H7 (cell line): ENCODE results near the gene EIF4H. TPM values are rescaled to one million over a fixed set of nuclear protein-coding genes. Genes with fewer than 3 reads are reported as not detected.
"Not testable (repeated sequence)": the region's sequence is repeated elsewhere in the genome, so short reads cannot be mapped to it uniquely, and the experiment has no call there.

Experiments
- DNase-seq: peaks from one replicate; pipeline ENCODE4 v3.0.0; 2012
- H3K27me3 ChIP-seq: 2 replicates; pipeline ENCODE4 v1.6.0; 2011; ENCODE audit warnings: mild to moderate bottlenecking, low read length; ENCODE audit not compliant: control insufficient read depth, insufficient read depth
- H3K36me3 ChIP-seq: replicated peaks from 2 replicates; pipeline ENCODE4 v1.5.1; 2011; ENCODE audit warnings: low read length; ENCODE audit not compliant: control insufficient read depth, insufficient read depth
- H3K4me3 ChIP-seq: 2 replicates; pipeline ENCODE4 v1.5.1; 2011; ENCODE audit warnings: low read depth, mild to moderate bottlenecking, control low read depth, low read length, moderate library complexity; ENCODE audit not compliant: insufficient read depth
- total RNA-seq: library from RNA; depleted of rRNA; stranded (reverse); fragments of >200 nt; shearing (Covaris generic); gene quantifications from 2 replicates; pipeline ENCODE4 v1.2.3, GENCODE V29; 2014

EIF4H gene
- total RNA-seq, 1 experiment from 2014 or later, result 316 TPM

DNA sequence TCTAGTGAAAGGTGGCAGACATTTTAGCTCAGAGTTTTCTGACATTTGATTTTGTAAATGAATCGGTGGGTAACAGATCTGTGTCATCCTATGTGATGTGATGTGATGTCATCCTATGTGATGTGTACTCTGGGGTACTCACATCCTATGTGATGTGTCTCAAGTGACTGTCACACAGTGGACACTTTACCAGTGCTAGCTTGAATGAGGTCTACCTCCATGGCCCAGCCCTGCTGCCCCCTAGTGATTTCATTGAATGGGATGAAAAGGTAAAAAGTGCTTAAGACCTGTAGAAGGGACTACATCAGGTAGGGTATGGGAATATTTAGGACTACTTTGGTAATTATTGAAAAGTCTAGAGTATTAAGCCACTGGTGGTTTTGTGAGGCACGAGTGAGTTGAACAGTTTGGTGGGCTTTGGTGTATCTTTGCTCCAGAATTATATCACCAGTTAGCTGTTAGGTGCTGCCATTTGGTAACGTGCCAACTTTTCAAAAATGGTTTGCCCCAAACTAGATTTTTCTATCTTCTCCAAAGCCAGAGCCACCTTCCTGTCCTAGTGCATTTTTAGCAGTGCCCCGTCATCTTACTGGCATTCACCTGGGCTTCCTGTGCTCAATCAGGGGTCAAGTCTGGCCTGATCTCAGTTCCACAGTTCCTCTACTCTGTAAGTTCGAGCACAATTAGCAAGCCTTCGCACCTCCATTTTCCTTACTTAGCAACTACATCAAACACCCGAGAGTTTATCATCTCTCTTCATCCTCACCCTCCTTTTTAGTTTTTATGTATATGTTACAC lies 9.7 kb downstream of the EIF4H start:
- no peaks in the 10 kb centered on the region for H3K27me3 ChIP-seq
- no peak overlapping the region for H3K4me3 ChIP-seq
- peak; percentile 58 for DNase-seq
- peaks cover 12% of the 10 kb centered on the region for H3K36me3 ChIP-seq

DNA sequence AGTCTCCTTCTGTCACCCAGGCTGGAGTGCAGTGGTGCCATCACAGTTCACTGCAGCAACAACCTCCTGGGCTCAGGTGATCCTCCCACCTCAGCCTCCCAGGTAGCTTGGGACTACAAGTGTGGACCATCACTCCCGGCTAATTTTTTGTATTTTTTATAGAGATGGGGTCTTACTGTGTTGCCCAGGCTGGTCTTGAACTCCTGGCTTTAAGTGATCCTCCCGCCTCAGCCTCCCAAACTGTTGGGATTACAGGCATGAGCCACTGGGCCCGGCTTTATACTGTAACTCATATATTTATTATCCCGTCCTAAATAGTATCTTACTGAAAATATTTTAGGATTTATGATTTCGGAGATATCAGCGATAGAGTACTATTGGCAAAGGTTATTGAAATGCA lies 10.9 kb downstream of the EIF4H start:
- peaks cover 20% of the 10 kb centered on the region for H3K36me3 ChIP-seq
- no peak for DNase-seq
- H3K27me3 ChIP-seq, result no peaks in the 10 kb centered on the region
- H3K4me3 ChIP-seq, result no peak overlapping the region

DNA sequence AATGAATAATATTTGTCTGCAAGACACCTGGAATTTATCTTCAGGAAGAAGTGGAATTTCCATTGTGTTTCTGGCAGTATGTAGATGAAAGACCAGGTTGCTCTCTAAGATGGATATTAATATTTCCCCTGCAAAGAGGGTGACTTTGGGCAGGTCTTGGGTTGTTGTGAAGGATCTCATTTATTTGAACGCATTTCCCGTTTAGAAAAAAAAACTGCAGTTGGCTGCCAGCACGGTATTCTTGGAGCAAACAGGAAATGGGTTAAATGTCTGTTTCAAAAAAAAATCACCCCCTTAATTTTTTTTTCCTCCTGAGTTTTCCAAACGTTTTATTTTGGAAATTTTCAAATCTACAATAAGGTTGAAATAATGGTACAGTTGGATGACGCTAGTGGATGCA lies 11.5 kb downstream of the EIF4H start:
- Histone ChIP-seq H3K27me3 (no peaks in the 10 kb centered on the region), H3K4me3 (no peak overlapping the region), H3K36me3 (peaks cover 24% of the 10 kb centered on the region)
- DNase-seq, result no peak

DNA sequence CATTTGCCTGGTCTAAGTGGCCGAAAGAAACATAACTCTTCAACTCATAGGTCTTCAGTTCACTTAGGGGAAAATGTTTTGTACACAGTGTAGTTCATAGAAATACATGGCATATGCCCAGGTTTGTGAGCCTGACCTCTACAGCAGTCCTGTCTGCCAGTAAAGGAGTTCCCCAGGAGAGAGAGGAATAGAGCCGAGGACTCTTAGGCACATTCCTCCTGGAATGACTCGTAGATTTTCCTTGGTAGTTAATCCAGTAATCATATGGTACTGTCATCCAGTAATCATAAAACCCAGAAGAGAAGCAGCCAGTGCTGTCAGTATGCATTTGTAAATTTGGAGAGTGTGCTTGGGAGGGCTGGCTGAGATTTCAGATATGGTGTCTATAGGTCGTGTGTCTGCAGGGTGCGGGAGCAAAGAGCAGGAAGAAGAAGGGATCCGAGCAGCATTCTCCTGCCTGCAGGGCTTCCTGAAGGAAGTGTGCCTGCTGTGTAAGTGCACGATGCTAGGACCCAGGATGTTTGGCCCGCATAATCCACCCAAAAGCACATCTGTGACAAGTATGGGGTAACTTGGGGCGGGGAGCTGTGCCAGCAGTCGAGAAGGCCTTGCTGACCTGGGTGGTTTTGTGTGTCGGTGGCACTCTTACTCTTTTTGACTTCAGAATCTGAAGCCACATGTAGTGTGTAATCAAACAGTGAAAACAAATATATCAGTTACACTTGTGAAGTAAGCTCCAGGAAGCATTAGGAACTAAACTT lies 13.9 kb downstream of the EIF4H start:
- DNase-seq, result no peak
- Histone ChIP-seq H3K4me3 (no peak overlapping the region), H3K36me3 (peaks cover 35% of the 10 kb centered on the region), H3K27me3 (no peaks in the 10 kb centered on the region)

DNA sequence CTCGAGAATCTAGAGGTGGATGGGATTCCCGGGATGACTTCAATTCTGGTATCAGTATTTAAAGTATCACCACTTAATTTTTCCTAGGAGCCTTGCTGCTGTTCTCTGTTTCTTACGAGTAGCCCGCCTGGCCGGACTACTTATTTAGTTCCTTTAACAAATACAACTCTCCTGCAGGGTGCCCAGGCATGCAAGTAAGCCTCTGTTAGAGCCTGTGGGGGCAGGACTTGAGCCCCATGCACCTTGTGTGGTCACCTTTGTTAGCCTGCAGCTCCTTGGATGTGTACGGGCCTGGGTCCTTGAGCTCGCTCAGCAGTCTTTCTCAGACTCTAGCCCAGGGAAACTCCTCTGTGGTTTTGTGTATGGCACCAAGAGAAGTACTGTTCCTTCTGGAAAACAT lies 16.1 kb downstream of the EIF4H start:
- Histone ChIP-seq H3K27me3 (no peaks in the 10 kb centered on the region), H3K36me3 (peaks cover 50% of the 10 kb centered on the region), H3K4me3 (no peak overlapping the region)
- no peak for DNase-seq

DNA sequence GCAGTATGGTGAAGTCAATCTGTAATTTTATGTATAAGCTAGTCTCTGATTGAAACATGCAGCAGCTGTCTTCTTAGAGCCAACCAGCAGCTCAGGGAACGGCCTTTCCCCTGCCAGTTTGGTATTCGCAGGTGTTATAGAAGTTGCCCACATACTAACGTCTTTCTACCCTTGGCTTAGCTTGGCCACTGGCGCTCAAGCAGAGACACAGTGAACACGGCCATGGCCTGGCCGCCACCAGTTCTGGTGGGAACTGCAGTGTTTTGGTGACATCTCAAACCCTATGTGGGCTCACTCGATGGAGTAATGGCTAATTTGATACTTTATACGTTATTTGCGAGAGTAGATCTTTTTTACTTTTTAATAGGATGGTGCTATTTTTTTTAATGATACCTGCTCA lies 17.1 kb downstream of the EIF4H start:
- Histone ChIP-seq H3K36me3 (peaks cover 50% of the 10 kb centered on the region), H3K4me3 (no peak overlapping the region), H3K27me3 (no peaks in the 10 kb centered on the region)
- DNase-seq, result no peak

DNA sequence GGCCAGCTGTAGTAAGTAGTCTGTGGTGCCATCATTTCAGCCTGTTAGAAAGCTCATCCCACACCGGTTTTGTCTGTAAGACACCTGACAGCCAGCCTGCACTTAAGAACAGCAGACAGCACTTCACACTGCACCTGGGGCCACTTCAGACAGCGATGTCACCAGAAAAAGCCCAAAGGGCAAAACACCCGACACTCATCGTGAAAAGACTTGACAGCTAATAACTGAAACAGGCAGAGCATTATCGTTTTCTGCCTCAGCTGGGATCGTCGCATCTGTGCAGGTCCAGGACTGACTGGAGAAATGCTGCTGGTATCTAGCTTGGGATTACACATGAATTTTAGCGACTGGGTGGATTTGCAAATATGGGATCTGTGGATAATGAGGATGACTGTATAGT lies 18.9 kb downstream of the EIF4H start:
- peaks cover 48% of the 10 kb centered on the region for H3K36me3 ChIP-seq
- DNase-seq, result no peak
- no peaks in the 10 kb centered on the region for H3K27me3 ChIP-seq
- H3K4me3 ChIP-seq, result no peak overlapping the region

DNA sequence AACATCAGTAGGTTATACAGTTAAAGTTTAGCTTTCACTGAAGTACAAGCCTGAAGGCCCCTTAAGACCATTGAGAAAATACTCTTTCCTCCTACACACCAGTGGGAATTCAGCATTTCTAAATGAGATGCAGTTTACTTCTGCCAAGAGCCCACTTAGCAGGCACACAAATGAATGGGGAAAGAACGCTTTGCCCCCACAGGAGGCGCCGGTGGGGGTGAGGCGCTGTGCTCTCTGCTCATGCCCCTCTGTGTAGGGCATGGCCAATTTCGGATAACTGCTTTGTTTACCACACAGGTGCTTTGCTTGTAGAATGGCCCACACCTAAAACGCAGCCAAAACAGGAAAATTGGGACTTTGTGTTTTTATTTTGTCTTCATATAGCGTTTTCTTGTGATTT lies 19.8 kb downstream of the EIF4H start:
- no peak overlapping the region for H3K4me3 ChIP-seq
- peak; percentile 52 for DNase-seq
- H3K27me3 ChIP-seq, result no peaks in the 10 kb centered on the region
- peaks cover 40% of the 10 kb centered on the region for H3K36me3 ChIP-seq

DNA sequence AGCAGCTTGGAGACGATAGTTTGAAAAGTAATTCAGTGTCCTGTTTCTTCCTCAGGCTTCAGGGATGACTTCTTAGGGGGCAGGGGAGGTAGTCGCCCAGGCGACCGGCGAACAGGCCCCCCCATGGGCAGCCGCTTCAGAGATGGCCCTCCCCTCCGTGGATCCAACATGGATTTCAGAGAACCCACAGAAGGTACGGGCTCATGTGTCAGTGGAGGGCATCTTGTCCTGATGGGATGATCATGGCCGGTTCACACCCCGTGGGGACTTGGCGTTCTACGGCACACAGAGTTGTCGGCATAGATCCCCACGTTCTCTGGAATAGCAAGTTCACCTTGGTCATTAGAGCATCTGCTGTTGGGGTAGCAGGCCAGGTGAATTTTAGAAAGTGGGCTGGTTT lies 20.5 kb downstream of the EIF4H start:
- Histone ChIP-seq H3K27me3 (no peaks in the 10 kb centered on the region), H3K36me3 (peaks cover 35% of the 10 kb centered on the region), H3K4me3 (no peak overlapping the region)
- DNase-seq, result peak; percentile 34

DNA sequence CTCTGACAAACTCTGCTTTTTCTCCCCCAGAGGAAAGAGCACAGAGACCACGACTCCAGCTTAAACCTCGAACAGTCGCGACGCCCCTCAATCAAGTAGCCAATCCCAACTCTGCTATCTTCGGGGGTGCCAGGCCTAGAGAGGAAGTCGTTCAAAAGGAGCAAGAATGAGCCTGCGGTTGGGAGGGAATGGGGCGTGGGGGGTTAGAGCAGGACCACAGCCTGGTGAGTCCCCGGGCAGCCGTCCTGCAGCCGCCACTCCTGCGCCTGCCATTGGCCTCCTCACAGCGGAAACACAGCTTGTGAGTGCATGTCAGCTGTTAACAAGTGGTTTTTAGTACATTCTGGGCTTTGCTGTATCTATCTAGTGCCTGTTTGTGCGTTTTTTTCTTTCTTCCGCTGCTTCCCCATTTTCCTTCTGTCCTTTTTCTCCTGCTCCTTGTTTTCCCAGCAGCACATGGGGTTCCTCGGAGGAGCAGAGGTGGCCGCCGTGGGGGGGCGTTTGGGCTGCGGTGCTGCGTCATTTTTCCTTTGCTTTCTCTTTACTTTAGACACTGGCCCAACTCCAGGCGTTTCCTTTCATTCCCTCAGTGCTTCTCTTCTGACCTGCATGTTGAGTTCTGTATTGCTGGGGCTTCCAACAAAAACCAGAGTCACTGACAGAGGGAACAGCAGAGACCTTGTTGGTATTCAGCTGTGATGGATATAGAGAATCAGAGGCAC lies 21.1 kb downstream of the EIF4H start:
- peaks cover 29% of the 10 kb centered on the region for H3K36me3 ChIP-seq
- H3K27me3 ChIP-seq, H3K4me3 ChIP-seq, DNase-seq: not testable (repeated sequence)

DNA sequence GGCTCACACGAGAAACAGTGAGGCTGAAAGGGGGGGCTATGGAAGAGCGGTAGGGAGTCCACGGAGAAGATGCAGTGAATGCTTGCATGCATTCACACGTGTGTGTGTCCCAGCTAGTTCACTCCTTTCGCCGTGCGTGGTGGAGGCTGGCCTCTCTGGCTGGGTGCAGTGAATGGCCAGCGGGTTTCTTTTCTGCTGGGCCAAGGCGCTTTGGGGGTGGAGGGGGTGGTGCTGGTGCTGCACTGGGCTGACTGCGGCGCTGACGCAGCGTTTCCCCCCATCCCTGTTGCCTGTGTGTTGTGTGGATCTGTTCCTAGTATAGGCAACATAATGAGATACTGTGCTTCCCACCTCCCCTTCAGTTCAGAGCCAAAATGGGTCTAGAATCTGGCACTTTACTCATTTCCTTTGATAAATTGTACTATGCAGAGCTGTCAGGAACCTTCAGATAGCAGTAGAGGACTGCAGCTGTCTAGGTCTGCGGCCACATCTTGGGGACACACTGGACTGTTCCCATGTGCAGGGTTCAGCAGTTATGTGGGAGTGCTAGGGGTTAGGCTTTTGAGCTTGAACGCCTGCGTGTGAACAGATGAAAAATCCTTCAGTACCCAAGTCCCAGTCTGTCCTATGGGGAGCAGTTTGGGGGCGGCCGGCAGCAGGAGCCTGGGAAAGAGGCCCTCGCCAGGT lies 22.0 kb downstream of the EIF4H start:
- H3K36me3 ChIP-seq, result peaks cover 24% of the 10 kb centered on the region
- H3K4me3 ChIP-seq, H3K27me3 ChIP-seq, DNase-seq: not testable (repeated sequence)

DNA sequence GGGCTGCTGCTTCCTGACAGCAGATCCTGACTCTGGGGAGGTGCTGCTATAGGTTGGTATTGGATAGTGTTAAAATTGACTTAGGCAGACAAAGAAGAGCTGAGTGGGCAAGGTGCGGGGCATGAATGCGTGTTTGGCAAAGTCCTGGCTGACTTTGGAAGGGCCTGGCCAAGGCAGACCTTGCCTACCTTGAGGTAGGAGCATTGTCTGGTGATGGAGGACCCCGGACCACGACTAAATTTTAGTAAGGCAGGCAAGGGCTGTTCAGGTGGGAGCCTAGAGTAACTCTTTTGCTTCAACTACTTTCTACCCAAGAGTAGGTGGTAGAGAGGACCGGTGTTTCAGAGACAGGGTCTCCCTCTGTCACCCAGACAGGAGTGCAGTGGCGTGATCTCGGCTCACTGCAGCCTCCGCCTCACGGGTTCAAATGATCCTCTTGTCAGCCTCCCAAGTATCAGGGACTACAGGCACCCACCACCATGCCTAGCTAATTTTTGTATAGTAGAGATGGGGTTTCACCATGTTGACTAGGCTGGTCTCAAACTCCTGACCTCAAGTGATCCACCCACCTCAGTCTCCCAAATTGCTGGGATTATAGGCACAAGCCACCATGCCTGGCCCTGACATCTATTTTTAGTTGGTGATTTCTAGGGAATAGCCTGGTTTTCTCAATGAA lies 23.4 kb downstream of the EIF4H start:
- Histone ChIP-seq H3K36me3 (peaks cover 20% of the 10 kb centered on the region), H3K4me3 (no peak overlapping the region), H3K27me3 (no peaks in the 10 kb centered on the region)
- DNase-seq, result peak; percentile 18

DNA sequence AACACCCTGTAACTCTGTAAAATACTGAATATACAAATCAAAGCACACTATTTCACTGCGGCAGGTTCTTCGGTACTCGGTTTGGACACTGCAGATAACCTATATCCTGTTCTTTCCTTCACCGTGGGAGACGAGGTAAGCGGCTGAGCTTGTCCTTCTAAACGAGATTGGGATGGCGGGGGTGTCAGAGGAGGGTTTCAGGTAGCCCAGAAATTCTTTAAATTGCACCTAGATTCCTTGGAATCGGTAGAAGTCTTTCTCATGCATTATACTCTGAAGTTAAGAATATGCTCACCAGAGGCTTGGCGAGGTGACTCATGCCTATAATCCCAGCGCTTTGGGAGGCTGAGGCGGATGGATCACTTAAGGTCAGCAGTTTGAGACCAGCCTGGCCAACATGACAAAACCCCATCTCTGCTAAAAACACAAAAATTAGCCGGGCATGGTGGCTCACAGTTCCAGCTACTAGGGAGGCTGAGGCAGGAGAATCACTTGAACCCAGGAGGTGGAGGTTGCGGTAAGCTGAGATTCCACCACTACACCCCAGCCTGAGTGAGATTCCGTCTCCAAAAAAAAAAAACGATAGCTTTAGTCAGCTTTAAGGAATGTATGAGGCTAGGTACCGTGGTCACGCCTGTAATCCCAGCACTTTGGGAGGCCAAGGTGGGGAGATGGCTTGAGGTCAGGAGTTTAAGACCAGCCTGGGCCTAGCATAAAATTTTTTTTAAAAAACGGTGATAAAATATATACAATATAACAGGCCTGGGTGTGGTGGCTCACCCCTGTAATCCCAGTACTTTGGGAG lies 25.6 kb downstream of the EIF4H start:
- no peak overlapping the region for H3K4me3 ChIP-seq
- peaks cover 5% of the 10 kb centered on the region for H3K36me3 ChIP-seq
- H3K27me3 ChIP-seq, result no peaks in the 10 kb centered on the region
- DNase-seq, result no peak
